Neural cell (in vitro differentiated cells): ENCODE data around the gene RGP1. TPM values are rescaled to one million over a fixed set of nuclear protein-coding genes. Genes with fewer than 3 reads are reported as not detected.

Source experiments
- H2AFZ ChIP-seq: fragments of 200-600, 300-800 bp; sonication (generic), shearing (Covaris generic); 2 replicates; pipeline ENCODE4 v1.6.0; 2014; ENCODE audit warnings: low read depth, mild to moderate bottlenecking, antibody characterized with exemption, low read length, moderate library complexity
- H3F3A ChIP-seq: fragments of 200-600 bp; shearing (Covaris generic); 2 replicates; pipeline ENCODE4 v1.6.1; 2016; ENCODE audit warnings: mild to moderate bottlenecking, moderate library complexity, mixed read lengths, antibody characterized with exemption, low read length; ENCODE audit not compliant: insufficient read depth, poor library complexity, severe bottlenecking
- H3K27ac ChIP-seq: fragments of 200-600, 300-800 bp; sonication (generic), shearing (Covaris generic); 2 replicates; pipeline ENCODE4 v1.5.1; 2014; ENCODE audit warnings: mild to moderate bottlenecking, low read length, moderate library complexity
- H3K27me3 ChIP-seq: fragments of 300-800, 200-600 bp; sonication (generic), shearing (Covaris generic); 2 replicates; pipeline ENCODE4 v1.6.0; 2014; ENCODE audit warnings: mild to moderate bottlenecking, low read depth, low read length, moderate library complexity; ENCODE audit not compliant: insufficient read depth
- H3K36me3 ChIP-seq: fragments of 300-800, 200-600 bp; sonication (generic), shearing (Covaris generic); 2 replicates; pipeline ENCODE4 v1.5.1; 2014; ENCODE audit warnings: mild to moderate bottlenecking, antibody characterized with exemption, low read length, moderate library complexity; ENCODE audit not compliant: insufficient read depth
- H3K4me2 ChIP-seq: fragments of 300-800, 200-600 bp; sonication (generic), shearing (Covaris generic); 2 replicates; pipeline ENCODE4 v1.6.0; 2014; ENCODE audit warnings: mild to moderate bottlenecking, low read length
- H3K4me3 ChIP-seq: fragments of 300-800, 200-600 bp; sonication (generic), shearing (Covaris generic); 2 replicates; pipeline ENCODE4 v1.5.1; 2014; ENCODE audit warnings: mild to moderate bottlenecking, low read length, moderate library complexity
- H3K79me2 ChIP-seq: fragments of 200-600 bp; shearing (Covaris generic); replicated peaks from 2 replicates; pipeline ENCODE4 v1.6.0; 2014; ENCODE audit warnings: mild to moderate bottlenecking, low read length, moderate library complexity; ENCODE audit not compliant: insufficient read depth
- H3K9ac ChIP-seq: fragments of 300-800, 200-600 bp; sonication (generic), shearing (Covaris generic); 2 replicates; pipeline ENCODE4 v1.6.1; 2016; ENCODE audit warnings: mild to moderate bottlenecking, low read length, mixed read lengths
- H3K9me2 ChIP-seq: fragments of 200-600 bp; shearing (Covaris generic); 2 replicates; pipeline ENCODE4 v1.6.1; 2016; ENCODE audit warnings: mild to moderate bottlenecking, low read length, mixed read lengths; ENCODE audit not compliant: insufficient read depth
- H3K9me3 ChIP-seq: fragments of 200-600, 300-800 bp; sonication (generic), shearing (Covaris generic); 2 replicates; pipeline ENCODE4 v1.6.1; 2016; ENCODE audit warnings: mild to moderate bottlenecking, mixed run types, low read length, moderate library complexity, mixed read lengths
- H4K20me1 ChIP-seq: fragments of 200-600 bp; shearing (Covaris generic); 2 replicates; pipeline ENCODE4 v1.6.1; 2016; ENCODE audit warnings: mild to moderate bottlenecking, mixed run types; ENCODE audit not compliant: insufficient read depth
- EP300 ChIP-seq: fragments of 450-650 bp; conservative IDR thresholded peaks from 2 replicates; pipeline ENCODE4 v1.6.1; 2014; ENCODE audit warnings: antibody characterized with exemption, mild to moderate bottlenecking, moderate library complexity; ENCODE audit not compliant: poor library complexity, severe bottlenecking
- EZH2 ChIP-seq: fragments of 200-600, 300-800 bp; shearing (Covaris generic), sonication (generic); IDR thresholded peaks from 2 replicates; pipeline ENCODE4 v1.6.1; 2014; ENCODE audit warnings: antibody characterized with exemption, low read length, borderline replicate concordance, mild to moderate bottlenecking; ENCODE audit not compliant: insufficient read depth, poor library complexity, severe bottlenecking
- MXI1 ChIP-seq: fragments of 450-650 bp; conservative IDR thresholded peaks from 2 replicates; pipeline ENCODE4 v1.6.1; 2014; ENCODE audit warnings: antibody characterized with exemption, mild to moderate bottlenecking; ENCODE audit not compliant: poor library complexity, severe bottlenecking
- POLR2AphosphoS5 ChIP-seq: IDR thresholded peaks from 2 replicates; pipeline ENCODE4 v1.6.1; 2012
- RAD21 ChIP-seq: fragments of 450-650 bp; conservative IDR thresholded peaks from 2 replicates; pipeline ENCODE4 v1.6.1; 2014; ENCODE audit warnings: antibody characterized with exemption, mild to moderate bottlenecking, moderate library complexity
- SMC3 ChIP-seq: fragments of 450-650 bp; conservative IDR thresholded peaks from 2 replicates; pipeline ENCODE4 v1.6.1; 2014; ENCODE audit warnings: antibody characterized with exemption, mild to moderate bottlenecking, moderate library complexity; ENCODE audit not compliant: poor library complexity
- TAF1 ChIP-seq: IDR thresholded peaks from 2 replicates; pipeline ENCODE4 v1.6.1; 2012; ENCODE audit warnings: low read depth
- polyA plus RNA-seq: library from polyadenylated mRNA; depleted of rRNA; stranded (reverse); fragments of >200 nt; gene quantifications from 2 replicates; pipeline ENCODE4 v1.2.3, GENCODE V29; 2014
- TF ChIP-seq, protein P1 (sequence below): fragments of 450-650 bp; IDR thresholded peaks from 2 replicates; pipeline ENCODE4 v1.5.1; 2014; ENCODE audit warnings: antibody characterized with exemption, mild to moderate bottlenecking, moderate library complexity; ENCODE audit not compliant: poor library complexity, severe bottlenecking
- TF ChIP-seq, protein P2 (sequence below): IDR thresholded peaks from 2 replicates; pipeline ENCODE4 v1.6.1; 2012; ENCODE audit warnings: borderline replicate concordance

Gene RGP1
- polyA plus RNA-seq, 1 donor from 2014 or later, result 8.1 TPM

DNA sequence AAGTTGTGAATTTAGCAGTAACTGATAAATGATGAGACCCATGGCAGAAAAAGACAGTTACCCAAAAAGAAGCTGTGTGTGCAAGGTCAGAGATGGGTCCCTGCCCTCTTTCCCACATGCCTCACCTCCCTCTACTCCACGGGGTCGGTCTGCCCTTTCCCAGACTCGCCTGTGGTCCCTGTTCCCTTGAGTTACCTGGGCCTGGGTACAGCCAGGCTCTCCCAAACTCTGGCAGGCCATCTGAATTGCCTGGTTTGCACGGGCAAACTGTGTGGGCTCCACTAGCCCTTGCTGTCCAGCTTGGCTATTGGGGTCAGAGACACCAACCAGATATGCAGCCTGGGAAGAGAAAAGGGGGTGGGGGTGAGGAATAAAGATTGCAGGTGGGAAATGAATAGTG, 40.9 kb upstream of the RGP1 start:
- H2AFZ ChIP-seq, result no peak overlapping the region
- no peaks in the 10 kb centered on the region for H3K9me2 ChIP-seq
- no peaks in the 10 kb centered on the region for H3K9me3 ChIP-seq
- no peaks in the 10 kb centered on the region for H3K27me3 ChIP-seq
- no peak overlapping the region for H3K4me2 ChIP-seq
- H3K36me3 ChIP-seq, result peaks cover 12% of the 10 kb centered on the region
- TF ChIP-seq, protein P1, sequence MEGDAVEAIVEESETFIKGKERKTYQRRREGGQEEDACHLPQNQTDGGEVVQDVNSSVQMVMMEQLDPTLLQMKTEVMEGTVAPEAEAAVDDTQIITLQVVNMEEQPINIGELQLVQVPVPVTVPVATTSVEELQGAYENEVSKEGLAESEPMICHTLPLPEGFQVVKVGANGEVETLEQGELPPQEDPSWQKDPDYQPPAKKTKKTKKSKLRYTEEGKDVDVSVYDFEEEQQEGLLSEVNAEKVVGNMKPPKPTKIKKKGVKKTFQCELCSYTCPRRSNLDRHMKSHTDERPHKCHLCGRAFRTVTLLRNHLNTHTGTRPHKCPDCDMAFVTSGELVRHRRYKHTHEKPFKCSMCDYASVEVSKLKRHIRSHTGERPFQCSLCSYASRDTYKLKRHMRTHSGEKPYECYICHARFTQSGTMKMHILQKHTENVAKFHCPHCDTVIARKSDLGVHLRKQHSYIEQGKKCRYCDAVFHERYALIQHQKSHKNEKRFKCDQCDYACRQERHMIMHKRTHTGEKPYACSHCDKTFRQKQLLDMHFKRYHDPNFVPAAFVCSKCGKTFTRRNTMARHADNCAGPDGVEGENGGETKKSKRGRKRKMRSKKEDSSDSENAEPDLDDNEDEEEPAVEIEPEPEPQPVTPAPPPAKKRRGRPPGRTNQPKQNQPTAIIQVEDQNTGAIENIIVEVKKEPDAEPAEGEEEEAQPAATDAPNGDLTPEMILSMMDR, result no peak
- TF ChIP-seq, protein P2, sequence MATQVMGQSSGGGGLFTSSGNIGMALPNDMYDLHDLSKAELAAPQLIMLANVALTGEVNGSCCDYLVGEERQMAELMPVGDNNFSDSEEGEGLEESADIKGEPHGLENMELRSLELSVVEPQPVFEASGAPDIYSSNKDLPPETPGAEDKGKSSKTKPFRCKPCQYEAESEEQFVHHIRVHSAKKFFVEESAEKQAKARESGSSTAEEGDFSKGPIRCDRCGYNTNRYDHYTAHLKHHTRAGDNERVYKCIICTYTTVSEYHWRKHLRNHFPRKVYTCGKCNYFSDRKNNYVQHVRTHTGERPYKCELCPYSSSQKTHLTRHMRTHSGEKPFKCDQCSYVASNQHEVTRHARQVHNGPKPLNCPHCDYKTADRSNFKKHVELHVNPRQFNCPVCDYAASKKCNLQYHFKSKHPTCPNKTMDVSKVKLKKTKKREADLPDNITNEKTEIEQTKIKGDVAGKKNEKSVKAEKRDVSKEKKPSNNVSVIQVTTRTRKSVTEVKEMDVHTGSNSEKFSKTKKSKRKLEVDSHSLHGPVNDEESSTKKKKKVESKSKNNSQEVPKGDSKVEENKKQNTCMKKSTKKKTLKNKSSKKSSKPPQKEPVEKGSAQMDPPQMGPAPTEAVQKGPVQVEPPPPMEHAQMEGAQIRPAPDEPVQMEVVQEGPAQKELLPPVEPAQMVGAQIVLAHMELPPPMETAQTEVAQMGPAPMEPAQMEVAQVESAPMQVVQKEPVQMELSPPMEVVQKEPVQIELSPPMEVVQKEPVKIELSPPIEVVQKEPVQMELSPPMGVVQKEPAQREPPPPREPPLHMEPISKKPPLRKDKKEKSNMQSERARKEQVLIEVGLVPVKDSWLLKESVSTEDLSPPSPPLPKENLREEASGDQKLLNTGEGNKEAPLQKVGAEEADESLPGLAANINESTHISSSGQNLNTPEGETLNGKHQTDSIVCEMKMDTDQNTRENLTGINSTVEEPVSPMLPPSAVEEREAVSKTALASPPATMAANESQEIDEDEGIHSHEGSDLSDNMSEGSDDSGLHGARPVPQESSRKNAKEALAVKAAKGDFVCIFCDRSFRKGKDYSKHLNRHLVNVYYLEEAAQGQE, result no peak
- TF ChIP-seq RAD21 (no peak), MXI1 (no peak), TAF1 (no peak), EZH2 (no peak), SMC3 (no peak), EP300 (no peak), POLR2AphosphoS5 (no peak)
- no peaks in the 10 kb centered on the region for H4K20me1 ChIP-seq
- H3F3A ChIP-seq, result no peaks in the 10 kb centered on the region
- H3K4me3 ChIP-seq, result no peak overlapping the region
- no peaks in the 10 kb centered on the region for H3K79me2 ChIP-seq
- H3K9ac ChIP-seq, result no peak overlapping the region
- no peak overlapping the region for H3K27ac ChIP-seq

DNA sequence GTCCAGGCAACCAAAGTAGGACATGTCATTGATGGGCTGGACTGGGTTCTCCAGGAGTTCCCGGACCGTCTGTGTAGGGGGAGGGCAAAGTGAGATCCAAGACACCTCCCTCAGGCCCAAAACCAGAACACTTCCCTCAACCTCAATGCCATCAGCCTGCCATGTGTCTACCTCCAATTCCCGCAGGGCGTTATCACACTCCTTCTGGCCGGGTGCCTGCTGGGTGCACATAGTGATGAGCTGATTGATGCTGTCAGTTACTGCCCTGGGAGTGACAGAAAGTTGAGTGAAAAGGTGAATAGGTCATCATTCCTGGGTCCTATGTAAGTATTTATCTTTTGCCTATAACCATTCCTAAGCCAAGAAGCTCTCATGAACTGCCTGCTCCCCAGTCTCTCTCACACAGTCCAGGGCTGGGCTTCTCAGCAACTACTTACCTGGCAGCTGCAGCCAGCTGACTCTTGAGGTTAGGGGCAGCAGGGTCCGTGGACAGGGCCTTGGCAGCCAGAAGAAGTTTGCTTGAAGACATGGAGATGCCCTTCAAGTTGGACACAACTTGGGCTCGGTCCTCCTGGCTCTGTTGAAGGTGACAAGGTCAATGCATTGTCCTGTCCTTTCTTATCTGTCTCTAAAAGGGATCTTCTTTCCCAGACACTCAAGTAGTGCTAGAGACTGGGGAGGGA, 38.1 kb upstream of the RGP1 start:
- no peak overlapping the region for H3K27ac ChIP-seq
- H3K9me3 ChIP-seq, result no peaks in the 10 kb centered on the region
- H3K4me2 ChIP-seq, result no peak overlapping the region
- H3K9me2 ChIP-seq, result no peaks in the 10 kb centered on the region
- no peaks in the 10 kb centered on the region for H4K20me1 ChIP-seq
- TF ChIP-seq TAF1 (no peak), EP300 (no peak), EZH2 (no peak), MXI1 (no peak)
- TF ChIP-seq, protein P2, result no peak
- no peaks in the 10 kb centered on the region for H3K27me3 ChIP-seq
- no peak overlapping the region for H2AFZ ChIP-seq
- H3K79me2 ChIP-seq, result no peaks in the 10 kb centered on the region
- no peak overlapping the region for H3K9ac ChIP-seq
- H3F3A ChIP-seq, result no peaks in the 10 kb centered on the region
- peaks cover 12% of the 10 kb centered on the region for H3K36me3 ChIP-seq
- no peak overlapping the region for H3K4me3 ChIP-seq
